Lower leg skin (tissue), 3 donors: ENCODE results near the gene GDF7.

ENCODE experiments used
- POLR2A ChIP-seq, 2 donors: fragments of 450-650 bp; IDR thresholded peaks; one replicate each; pipeline ENCODE4 v1.6.1; 2016 to 2017; ENCODE audit warnings: antibody characterized with exemption in 2 of 2, mild to moderate bottlenecking in 1 of 2, moderate library complexity in 1 of 2
- TF ChIP-seq, protein P1 (sequence below), 3 donors: fragments of 450-650 bp; IDR thresholded peaks; one replicate each; pipeline ENCODE4 v1.5.1; 2016; ENCODE audit warnings: antibody characterized with exemption in 3 of 3, mild to moderate bottlenecking in 3 of 3, moderate library complexity in 2 of 3

GRCh38 chr2:20617892-20618467 is 49.0 kb upstream of the GDF7 start:
- no peak for TF ChIP-seq POLR2A (IDR thresholded peaks at IDR 0.05)
- TF ChIP-seq, protein P1, sequence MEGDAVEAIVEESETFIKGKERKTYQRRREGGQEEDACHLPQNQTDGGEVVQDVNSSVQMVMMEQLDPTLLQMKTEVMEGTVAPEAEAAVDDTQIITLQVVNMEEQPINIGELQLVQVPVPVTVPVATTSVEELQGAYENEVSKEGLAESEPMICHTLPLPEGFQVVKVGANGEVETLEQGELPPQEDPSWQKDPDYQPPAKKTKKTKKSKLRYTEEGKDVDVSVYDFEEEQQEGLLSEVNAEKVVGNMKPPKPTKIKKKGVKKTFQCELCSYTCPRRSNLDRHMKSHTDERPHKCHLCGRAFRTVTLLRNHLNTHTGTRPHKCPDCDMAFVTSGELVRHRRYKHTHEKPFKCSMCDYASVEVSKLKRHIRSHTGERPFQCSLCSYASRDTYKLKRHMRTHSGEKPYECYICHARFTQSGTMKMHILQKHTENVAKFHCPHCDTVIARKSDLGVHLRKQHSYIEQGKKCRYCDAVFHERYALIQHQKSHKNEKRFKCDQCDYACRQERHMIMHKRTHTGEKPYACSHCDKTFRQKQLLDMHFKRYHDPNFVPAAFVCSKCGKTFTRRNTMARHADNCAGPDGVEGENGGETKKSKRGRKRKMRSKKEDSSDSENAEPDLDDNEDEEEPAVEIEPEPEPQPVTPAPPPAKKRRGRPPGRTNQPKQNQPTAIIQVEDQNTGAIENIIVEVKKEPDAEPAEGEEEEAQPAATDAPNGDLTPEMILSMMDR (IDR thresholded peaks at IDR 0.05): no peak
